ENCODE data around the gene ENKD1.

The ENKD1 gene

GRCh38 chr16:67650023-67650422, 16.5 kb downstream of the ENKD1 start:
- Histone ChIP-seq H3K27me3 (ENCODE audit: control insufficient read depth in 1 of 2, insufficient read depth in 1 of 2, low read length in 2 of 2) (peaks cover 48 to 85% of the 10 kb centered on the region in 2 experiments), H4K8ac (ENCODE audit: low read length) (no peak overlapping the region), H3K9ac (ENCODE audit: low read length) (no peak overlapping the region), H2BK15ac (ENCODE audit: low read depth, poor library complexity, severe bottlenecking) (no peak overlapping the region), H3K23ac (ENCODE audit: low read length in 2 of 2) (no peak overlapping the region), H4K91ac (ENCODE audit: low read length) (no peak overlapping the region), H3K18ac (ENCODE audit: low read depth in 1 of 2, low read length in 2 of 2) (no peak overlapping the region), H3K14ac (ENCODE audit: low read length in 2 of 2) (no peak overlapping the region), H3K9me3 (ENCODE audit: control insufficient read depth, low read length) (no peaks in the 10 kb centered on the region), H3K36me3 (ENCODE audit: control insufficient read depth in 1 of 2, insufficient read depth in 2 of 2, low read depth in 1 of 2, low read length in 2 of 2) (no peaks in the 10 kb centered on the region), H2AK5ac (ENCODE audit: low read length, severe bottlenecking) (no peak overlapping the region), H3K4me3 (ENCODE audit: insufficient read depth in 1 of 2, low read depth in 1 of 2, low read length in 2 of 2) (no peak overlapping the region), H3K4me2 (ENCODE audit: low read length, poor library complexity, severe bottlenecking) (no peak overlapping the region), H3K4me1 (ENCODE audit: control insufficient read depth, insufficient read depth, low read depth, low read length) (peaks cover 14% of the 10 kb centered on the region), H2BK5ac (ENCODE audit: low read depth, low read length, poor library complexity, severe bottlenecking) (no peak overlapping the region), H3K79me1 (replicated peaks; ENCODE audit: low read length, poor library complexity, severe bottlenecking) (no peaks in the 10 kb centered on the region), H3K27ac (ENCODE audit: low read length, poor library complexity, severe bottlenecking) (no peak overlapping the region), H2BK12ac (ENCODE audit: low read length in 2 of 2) (no peak overlapping the region), H3K4ac (ENCODE audit: low read depth in 1 of 2, low read length in 2 of 2) (no peak overlapping the region), H2BK120ac (ENCODE audit: low read depth, low read length) (no peak overlapping the region), H2AFZ (ENCODE audit: low read depth, low read length) (no peak overlapping the region)
- DNase-seq = no peak
- 79% methylated on average over 8 of the region's 8 CpGs for WGBS

- Histone ChIP-seq H2AFZ (ENCODE audit: low read depth, low read length) (no peak overlapping the region), H3K27me3 (ENCODE audit: control insufficient read depth in 1 of 2, insufficient read depth in 1 of 2, low read length in 2 of 2) (peaks cover 46 to 86% of the 10 kb centered on the region in 2 experiments), H3K9me3 (ENCODE audit: control insufficient read depth, low read length) (no peaks in the 10 kb centered on the region), H2BK15ac (ENCODE audit: low read depth, poor library complexity, severe bottlenecking) (no peak overlapping the region), H3K23ac (ENCODE audit: low read length in 2 of 2) (no peak overlapping the region), H2BK12ac (ENCODE audit: low read length in 2 of 2) (no peak overlapping the region), H3K36me3 (ENCODE audit: control insufficient read depth in 1 of 2, insufficient read depth in 2 of 2, low read depth in 1 of 2, low read length in 2 of 2) (no peaks in the 10 kb centered on the region), H2BK5ac (ENCODE audit: low read depth, low read length, poor library complexity, severe bottlenecking) (no peak overlapping the region), H3K18ac (ENCODE audit: low read depth in 1 of 2, low read length in 2 of 2) (no peak overlapping the region), H3K4ac (ENCODE audit: low read depth in 1 of 2, low read length in 2 of 2) (no peak overlapping the region), H3K4me1 (ENCODE audit: control insufficient read depth, insufficient read depth, low read depth, low read length) (peaks cover 19% of the 10 kb centered on the region), H3K4me3 (ENCODE audit: insufficient read depth in 1 of 2, low read depth in 1 of 2, low read length in 2 of 2) (no peak overlapping the region), H3K14ac (ENCODE audit: low read length in 2 of 2) (no peak overlapping the region), H3K9ac (ENCODE audit: low read length) (no peak overlapping the region), H3K79me1 (replicated peaks; ENCODE audit: low read length, poor library complexity, severe bottlenecking) (no peaks in the 10 kb centered on the region), H2BK120ac (ENCODE audit: low read depth, low read length) (no peak overlapping the region), H4K91ac (ENCODE audit: low read length) (no peak overlapping the region), H4K8ac (ENCODE audit: low read length) (no peak overlapping the region), H3K27ac (ENCODE audit: low read length, poor library complexity, severe bottlenecking) (no peak overlapping the region), H3K4me2 (ENCODE audit: low read length, poor library complexity, severe bottlenecking) (no peak overlapping the region), H2AK5ac (ENCODE audit: low read length, severe bottlenecking) (no peak overlapping the region)
- 64% methylated on average over 30 of the region's 34 CpGs for WGBS
- DNase-seq = no peak
These were observed 17.0 kb downstream of the ENKD1 start for GRCh38 chr16:67649494-67649931.

- H4K8ac ChIP-seq (ENCODE audit: low read length) = no peak overlapping the region
- WGBS = 85% methylated on average over 35 of the region's 35 CpGs
These were observed 17.7 kb downstream of the ENKD1 start for GRCh38 chr16:67648764-67649407.

GRCh38 chr16:67648088-67648763, 18.3 kb downstream of the ENKD1 start:
- no peak overlapping the region for H2AFZ ChIP-seq (ENCODE audit: low read depth, low read length)
- no peak overlapping the region for H3K4me3 ChIP-seq (ENCODE audit: insufficient read depth in 1 of 2, low read depth in 1 of 2, low read length in 2 of 2)
- no peak overlapping the region for H3K14ac ChIP-seq (ENCODE audit: low read length in 2 of 2)
- H2BK5ac ChIP-seq (ENCODE audit: low read depth, low read length, poor library complexity, severe bottlenecking) = no peak overlapping the region
- no peak overlapping the region for H3K27ac ChIP-seq (ENCODE audit: low read length, poor library complexity, severe bottlenecking)
- H3K79me1 ChIP-seq (replicated peaks; ENCODE audit: low read length, poor library complexity, severe bottlenecking) = no peaks in the 10 kb centered on the region
- no peak overlapping the region for H4K91ac ChIP-seq (ENCODE audit: low read length)
- 58% methylated on average over 60 of the region's 65 CpGs for WGBS
- H3K4ac ChIP-seq (ENCODE audit: low read depth in 1 of 2, low read length in 2 of 2) = no peak overlapping the region
- H3K9ac ChIP-seq (ENCODE audit: low read length) = no peak overlapping the region
- no peak overlapping the region for H2BK120ac ChIP-seq (ENCODE audit: low read depth, low read length)
- no peak for DNase-seq
- no peaks in the 10 kb centered on the region for H3K9me3 ChIP-seq (ENCODE audit: control insufficient read depth, low read length)
- no peak overlapping the region for H4K8ac ChIP-seq (ENCODE audit: low read length)
- no peak overlapping the region for H2BK15ac ChIP-seq (ENCODE audit: low read depth, poor library complexity, severe bottlenecking)
- H3K18ac ChIP-seq (ENCODE audit: low read depth in 1 of 2, low read length in 2 of 2) = no peak overlapping the region
- no peak overlapping the region for H3K23ac ChIP-seq (ENCODE audit: low read length in 2 of 2)
- H3K4me2 ChIP-seq (ENCODE audit: low read length, poor library complexity, severe bottlenecking) = no peak overlapping the region
- no peak overlapping the region for H2AK5ac ChIP-seq (ENCODE audit: low read length, severe bottlenecking)
- no peaks in the 10 kb centered on the region for H3K36me3 ChIP-seq (ENCODE audit: control insufficient read depth in 1 of 2, insufficient read depth in 2 of 2, low read depth in 1 of 2, low read length in 2 of 2)
- peaks cover 44 to 84% of the 10 kb centered on the region in 2 experiments for H3K27me3 ChIP-seq (ENCODE audit: control insufficient read depth in 1 of 2, insufficient read depth in 1 of 2, low read length in 2 of 2)
- peaks cover 15% of the 10 kb centered on the region for H3K4me1 ChIP-seq (ENCODE audit: control insufficient read depth, insufficient read depth, low read depth, low read length)
- H2BK12ac ChIP-seq (ENCODE audit: low read length in 2 of 2) = no peak overlapping the region

More at GRCh38 chr16:67648764-67649407, 17.7 kb downstream of the ENKD1 start:
- H3K4me2 ChIP-seq (ENCODE audit: low read length, poor library complexity, severe bottlenecking) = no peak overlapping the region
- no peak overlapping the region for H2BK12ac ChIP-seq (ENCODE audit: low read length in 2 of 2)
- peaks cover 20% of the 10 kb centered on the region for H3K4me1 ChIP-seq (ENCODE audit: control insufficient read depth, insufficient read depth, low read depth, low read length)
- H3K27ac ChIP-seq (ENCODE audit: low read length, poor library complexity, severe bottlenecking) = no peak overlapping the region
- no peak overlapping the region for H2AFZ ChIP-seq (ENCODE audit: low read depth, low read length)
- no peak overlapping the region for H2BK15ac ChIP-seq (ENCODE audit: low read depth, poor library complexity, severe bottlenecking)
- no peaks in the 10 kb centered on the region for H3K79me1 ChIP-seq (replicated peaks; ENCODE audit: low read length, poor library complexity, severe bottlenecking)
- no peak overlapping the region for H2AK5ac ChIP-seq (ENCODE audit: low read length, severe bottlenecking)
- H3K9ac ChIP-seq (ENCODE audit: low read length) = no peak overlapping the region
- H3K23ac ChIP-seq (ENCODE audit: low read length in 2 of 2) = no peak overlapping the region
- H4K91ac ChIP-seq (ENCODE audit: low read length) = no peak overlapping the region
- H3K9me3 ChIP-seq (ENCODE audit: control insufficient read depth, low read length) = no peaks in the 10 kb centered on the region
- peaks cover 46 to 90% of the 10 kb centered on the region in 2 experiments for H3K27me3 ChIP-seq (ENCODE audit: control insufficient read depth in 1 of 2, insufficient read depth in 1 of 2, low read length in 2 of 2)
- no peak overlapping the region for H3K18ac ChIP-seq (ENCODE audit: low read depth in 1 of 2, low read length in 2 of 2)
- no peak overlapping the region for H3K14ac ChIP-seq (ENCODE audit: low read length in 2 of 2)
- DNase-seq = no peak
- no peak overlapping the region for H2BK5ac ChIP-seq (ENCODE audit: low read depth, low read length, poor library complexity, severe bottlenecking)
- H2BK120ac ChIP-seq (ENCODE audit: low read depth, low read length) = no peak overlapping the region
- H3K4ac ChIP-seq (ENCODE audit: low read depth in 1 of 2, low read length in 2 of 2) = no peak overlapping the region
- no peak overlapping the region for H3K4me3 ChIP-seq (ENCODE audit: insufficient read depth in 1 of 2, low read depth in 1 of 2, low read length in 2 of 2)
- H3K36me3 ChIP-seq (ENCODE audit: control insufficient read depth in 1 of 2, insufficient read depth in 2 of 2, low read depth in 1 of 2, low read length in 2 of 2) = no peaks in the 10 kb centered on the region

Measured in mesenchymal stem cell (in vitro differentiated cells and primary cell).